Loucy (cell line): ENCODE measurements around the gene PKDREJ.

ENCODE experiments used
- H2AFZ ChIP-seq: fragments of 200-600 bp; sonication (generic); 2 replicates; pipeline ENCODE4 v1.6.0; 2016; ENCODE audit warnings: antibody characterized with exemption, mild to moderate bottlenecking, low read length, moderate library complexity
- H3F3A ChIP-seq: fragments of 200-600 bp; 2 replicates; pipeline ENCODE4 v1.6.0; 2016; ENCODE audit warnings: antibody characterized with exemption, low read depth, mild to moderate bottlenecking
- H3K27me3 ChIP-seq: fragments of 200-600 bp; sonication (generic); 2 replicates; pipeline ENCODE4 v1.6.1; 2014; ENCODE audit warnings: low read length, mild to moderate bottlenecking; ENCODE audit not compliant: insufficient read depth, poor library complexity, severe bottlenecking
- H3K36me3 ChIP-seq: fragments of 200-600 bp; sonication (generic); 2 replicates; pipeline ENCODE4 v1.6.1; 2016; ENCODE audit warnings: low read length; ENCODE audit not compliant: insufficient read depth
- H3K4me1 ChIP-seq: fragments of 200-600 bp; sonication (generic); 2 replicates; pipeline ENCODE4 v1.5.1; 2014; ENCODE audit warnings: low read length, mild to moderate bottlenecking; ENCODE audit not compliant: insufficient read depth, poor library complexity, severe bottlenecking
- H3K4me2 ChIP-seq: fragments of 200-600 bp; sonication (generic); 2 replicates; pipeline ENCODE4 v1.6.0; 2014; ENCODE audit warnings: antibody characterized with exemption, low read length, low read depth, mild to moderate bottlenecking; ENCODE audit not compliant: poor library complexity, severe bottlenecking
- H3K4me3 ChIP-seq: fragments of 200-600 bp; sonication (generic); 2 replicates; pipeline ENCODE4 v1.5.1; 2014; ENCODE audit warnings: low read length, mild to moderate bottlenecking, mixed read lengths; ENCODE audit not compliant: poor library complexity, severe bottlenecking
- H3K79me2 ChIP-seq: fragments of 200-600 bp; sonication (generic); 2 replicates; pipeline ENCODE4 v1.6.1; 2014; ENCODE audit warnings: low read length; ENCODE audit not compliant: insufficient read depth
- H3K9ac ChIP-seq: fragments of 200-600 bp; sonication (generic); 2 replicates; pipeline ENCODE4 v1.6.0; 2014; ENCODE audit warnings: mild to moderate bottlenecking, low read depth, low read length, moderate library complexity; ENCODE audit not compliant: poor library complexity, severe bottlenecking
- H3K9me2 ChIP-seq: fragments of 200-600 bp; sonication (generic); replicated peaks from 2 replicates; pipeline ENCODE4 v1.6.1; 2016; ENCODE audit warnings: low read depth, low read length, mixed read lengths
- H3K9me3 ChIP-seq: fragments of 200-600 bp; sonication (generic); 2 replicates; pipeline ENCODE4 v1.6.1; 2014; ENCODE audit warnings: mild to moderate bottlenecking, antibody characterized with exemption, low read length, low read depth; ENCODE audit not compliant: insufficient read depth
- H4K20me1 ChIP-seq: fragments of 200-600 bp; sonication (generic); 2 replicates; pipeline ENCODE4 v1.6.0; 2014; ENCODE audit warnings: antibody characterized with exemption, low read length, mild to moderate bottlenecking; ENCODE audit not compliant: insufficient read depth, poor library complexity, severe bottlenecking
- EZH2phosphoT487 ChIP-seq: fragments of 200-600 bp; IDR thresholded peaks from 2 replicates; pipeline ENCODE4 v1.6.1; 2018; ENCODE audit warnings: antibody characterized with exemption, mild to moderate bottlenecking, moderate library complexity, borderline replicate concordance
- TF ChIP-seq, protein P1 (sequence below): fragments of 200-600 bp; sonication (generic); conservative IDR thresholded peaks from 2 replicates; pipeline ENCODE4 v1.5.1; 2014; ENCODE audit warnings: mild to moderate bottlenecking, antibody characterized with exemption, low read length

The PKDREJ gene

DNA sequence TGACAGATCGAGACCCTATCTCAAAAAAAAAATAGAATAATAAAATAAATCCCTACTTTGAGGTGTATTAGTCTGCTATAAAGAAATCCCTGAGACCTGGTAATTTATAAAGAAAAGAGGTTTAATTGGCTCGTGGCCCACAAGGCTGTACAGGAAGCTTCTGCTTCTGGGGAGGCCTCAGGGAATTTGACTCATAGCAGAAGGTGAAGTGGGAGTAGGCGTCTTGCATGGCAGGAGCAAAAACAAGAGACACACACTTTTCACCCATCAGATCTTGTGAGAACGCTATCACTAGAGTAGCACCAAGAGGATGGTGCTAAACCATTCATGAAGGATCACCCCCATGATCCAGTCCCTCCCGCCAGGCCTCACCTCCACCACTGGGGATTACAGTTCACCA, 42.2 kb downstream of the PKDREJ start:
- no peak overlapping the region for H2AFZ ChIP-seq
- H3K9me3 ChIP-seq = no peaks in the 10 kb centered on the region
- TF ChIP-seq EZH2phosphoT487 = no peak
- no peaks in the 10 kb centered on the region for H3F3A ChIP-seq
- H3K9ac ChIP-seq = no peak overlapping the region
- no peaks in the 10 kb centered on the region for H3K4me1 ChIP-seq
- no peaks in the 10 kb centered on the region for H4K20me1 ChIP-seq
- H3K4me3 ChIP-seq = no peak overlapping the region
- no peaks in the 10 kb centered on the region for H3K9me2 ChIP-seq
- H3K4me2 ChIP-seq = no peak overlapping the region
- no peaks in the 10 kb centered on the region for H3K79me2 ChIP-seq
- no peaks in the 10 kb centered on the region for H3K27me3 ChIP-seq
- peaks cover 68% of the 10 kb centered on the region; the same call in 1 of the 2 replicates for H3K36me3 ChIP-seq

DNA sequence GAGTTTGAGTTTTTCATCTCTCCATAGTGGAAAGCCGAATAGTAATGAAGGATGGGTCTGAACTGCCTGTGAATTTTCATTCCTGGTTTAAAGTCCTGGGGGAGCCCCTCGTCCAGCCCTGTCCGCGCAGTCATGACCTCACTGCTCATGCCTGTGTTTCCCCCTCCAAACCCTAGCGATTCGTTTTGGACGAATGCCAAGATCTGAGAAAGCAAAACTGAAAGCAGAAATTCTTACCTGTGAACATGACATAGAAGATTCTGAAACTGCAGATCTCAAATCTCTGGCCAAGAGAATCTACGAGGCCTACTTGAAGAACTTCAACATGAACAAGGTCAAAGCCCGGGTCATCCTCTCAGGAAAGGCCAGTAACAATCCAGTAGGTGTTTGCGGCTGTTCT, 43.5 kb downstream of the PKDREJ start:
- no peaks in the 10 kb centered on the region for H3F3A ChIP-seq
- no peak overlapping the region for H3K4me3 ChIP-seq
- H3K36me3 ChIP-seq = peaks cover 72% of the 10 kb centered on the region; the same call in 1 of the 2 replicates
- no peak for TF ChIP-seq EZH2phosphoT487
- TF ChIP-seq, protein P1, sequence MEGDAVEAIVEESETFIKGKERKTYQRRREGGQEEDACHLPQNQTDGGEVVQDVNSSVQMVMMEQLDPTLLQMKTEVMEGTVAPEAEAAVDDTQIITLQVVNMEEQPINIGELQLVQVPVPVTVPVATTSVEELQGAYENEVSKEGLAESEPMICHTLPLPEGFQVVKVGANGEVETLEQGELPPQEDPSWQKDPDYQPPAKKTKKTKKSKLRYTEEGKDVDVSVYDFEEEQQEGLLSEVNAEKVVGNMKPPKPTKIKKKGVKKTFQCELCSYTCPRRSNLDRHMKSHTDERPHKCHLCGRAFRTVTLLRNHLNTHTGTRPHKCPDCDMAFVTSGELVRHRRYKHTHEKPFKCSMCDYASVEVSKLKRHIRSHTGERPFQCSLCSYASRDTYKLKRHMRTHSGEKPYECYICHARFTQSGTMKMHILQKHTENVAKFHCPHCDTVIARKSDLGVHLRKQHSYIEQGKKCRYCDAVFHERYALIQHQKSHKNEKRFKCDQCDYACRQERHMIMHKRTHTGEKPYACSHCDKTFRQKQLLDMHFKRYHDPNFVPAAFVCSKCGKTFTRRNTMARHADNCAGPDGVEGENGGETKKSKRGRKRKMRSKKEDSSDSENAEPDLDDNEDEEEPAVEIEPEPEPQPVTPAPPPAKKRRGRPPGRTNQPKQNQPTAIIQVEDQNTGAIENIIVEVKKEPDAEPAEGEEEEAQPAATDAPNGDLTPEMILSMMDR = no peak
- no peaks in the 10 kb centered on the region for H4K20me1 ChIP-seq
- H3K9ac ChIP-seq = no peak overlapping the region
- no peaks in the 10 kb centered on the region for H3K9me3 ChIP-seq
- H3K79me2 ChIP-seq = no peaks in the 10 kb centered on the region
- H2AFZ ChIP-seq = no peak overlapping the region
- no peaks in the 10 kb centered on the region for H3K9me2 ChIP-seq
- H3K4me1 ChIP-seq = no peaks in the 10 kb centered on the region
- no peak overlapping the region for H3K4me2 ChIP-seq
- H3K27me3 ChIP-seq = no peaks in the 10 kb centered on the region

DNA sequence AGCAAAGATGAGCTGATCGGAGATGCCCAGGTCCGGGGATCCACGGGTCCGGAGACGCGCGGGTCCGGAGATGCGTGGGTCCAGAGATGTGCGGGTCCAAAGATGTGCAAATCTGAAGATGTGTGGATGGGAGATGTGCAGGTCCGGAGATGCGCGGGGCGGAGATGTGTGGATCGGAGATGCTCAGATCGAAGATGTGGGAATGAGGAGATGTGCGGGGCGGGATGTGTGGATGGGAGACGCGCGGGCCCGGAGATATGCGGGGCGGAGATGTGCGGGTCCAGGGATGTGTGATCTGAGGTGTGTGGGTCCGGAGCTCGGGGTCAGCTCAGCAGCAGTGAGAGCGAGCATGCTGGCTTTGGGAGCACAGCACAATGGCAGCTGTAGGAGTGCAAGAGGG, 48.5 kb downstream of the PKDREJ start:
- Histone ChIP-seq H3K4me3 (no peak overlapping the region), H3K36me3 (peaks cover 80% of the 10 kb centered on the region)

DNA sequence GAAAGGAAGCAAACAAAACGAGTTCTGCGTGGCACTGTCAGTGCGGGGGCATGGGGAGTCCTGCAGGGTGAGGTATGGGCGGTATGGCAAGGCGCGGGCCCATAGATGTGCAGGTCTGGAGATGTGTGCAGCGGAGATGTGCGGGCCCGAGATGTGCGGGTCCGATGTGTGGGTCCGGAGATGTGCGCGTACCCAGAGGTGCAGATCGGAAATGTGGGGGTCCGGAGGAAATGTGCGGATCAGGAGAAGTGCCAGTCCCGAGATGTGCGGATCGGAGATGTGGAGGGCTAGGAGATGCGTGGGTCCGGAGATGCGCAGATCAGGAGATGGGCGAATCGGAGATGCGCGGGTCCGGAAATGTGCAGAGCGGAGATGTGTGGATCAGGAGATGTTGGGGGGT, 49.0 kb downstream of the PKDREJ start:
- no peak for TF ChIP-seq EZH2phosphoT487
- TF ChIP-seq, protein P1 = no peak
- Histone ChIP-seq H4K20me1 (no peaks in the 10 kb centered on the region), H3K4me2 (no peak overlapping the region), H3K36me3 (peaks cover 80% of the 10 kb centered on the region), H3K27me3 (no peaks in the 10 kb centered on the region), H3K9me3 (no peaks in the 10 kb centered on the region; the same call in 1 of the 2 replicates), H3K4me3 (no peak overlapping the region), H2AFZ (no peak overlapping the region), H3K4me1 (no peaks in the 10 kb centered on the region), H3K9ac (no peak overlapping the region), H3K79me2 (no peaks in the 10 kb centered on the region), H3F3A (no peaks in the 10 kb centered on the region), H3K9me2 (no peaks in the 10 kb centered on the region)

More for the DNA sequence above, 48.5 kb downstream of the PKDREJ start:
- Histone ChIP-seq H3K9ac (no peak overlapping the region), H3F3A (no peaks in the 10 kb centered on the region), H3K79me2 (no peaks in the 10 kb centered on the region), H2AFZ (no peak overlapping the region), H4K20me1 (no peaks in the 10 kb centered on the region), H3K4me1 (no peaks in the 10 kb centered on the region), H3K27me3 (no peaks in the 10 kb centered on the region), H3K4me2 (no peak overlapping the region), H3K9me3 (no peaks in the 10 kb centered on the region), H3K9me2 (no peaks in the 10 kb centered on the region)
- TF ChIP-seq, protein P1 = no peak
- no peak for TF ChIP-seq EZH2phosphoT487
